Astrocyte of the cerebellum (primary cell): ENCODE measurements around the gene IPO9.

Source experiments
- DNase-seq: peaks from one replicate; pipeline ENCODE4 v3.0.0-alpha.2; 2011; ENCODE audit warnings: low read depth
- H3K4me3 ChIP-seq: 2 replicates; pipeline ENCODE4 v1.5.1; 2011; ENCODE audit warnings: mild to moderate bottlenecking, low read depth, low read length, moderate library complexity
- CTCF ChIP-seq: IDR thresholded peaks from 2 replicates; pipeline ENCODE4 v1.5.1; 2012; ENCODE audit warnings: low read length, low read depth, moderate library complexity, mild to moderate bottlenecking; ENCODE audit errors: missing control alignments
- in situ Hi-C: cut with HindIII; loops from 2 replicates; pipeline ENCODE4 v1.10.0; 2017; ENCODE audit warnings: low sequenced_read_pairs

Gene IPO9

GRCh38 chr1:201791051-201791778, 37.7 kb upstream of the IPO9 start:
- TF ChIP-seq CTCF = no peak
- in situ Hi-C loops = loop anchor here (5.0 kb wide), 1 partner anchor 234 kb away; no protein-coding TSS in a partner anchor
- no peak overlapping the region for H3K4me3 ChIP-seq
- no peak for DNase-seq

- in situ Hi-C loops = loop anchor here (5.0 kb wide), 1 partner anchor 234 kb away; no protein-coding TSS in a partner anchor
- H3K4me3 ChIP-seq = no peak overlapping the region
- peak; percentile 60 for DNase-seq
- TF ChIP-seq CTCF = no peak
Observed at GRCh38 chr1:201791779-201792173, 37.2 kb upstream of the IPO9 start.

- in situ Hi-C loops = loop anchor here (5.0 kb wide), 1 partner anchor 235 kb away; no protein-coding TSS in a partner anchor
- no peak overlapping the region for H3K4me3 ChIP-seq
- peak; percentile 98 for TF ChIP-seq CTCF
- DNase-seq = peak; percentile 85
Observed at GRCh38 chr1:201792534-201793305, 36.2 kb upstream of the IPO9 start.

- TF ChIP-seq CTCF = no peak
- DNase-seq = no peak
Observed at GRCh38 chr1:201793306-201793925, 35.5 kb upstream of the IPO9 start.

GRCh38 chr1:201795066-201795465, 33.9 kb upstream of the IPO9 start:
- no peak for DNase-seq
- no peak overlapping the region for H3K4me3 ChIP-seq
- peak; percentile 53 for TF ChIP-seq CTCF
- in situ Hi-C loops = no loop called here

More at GRCh38 chr1:201793306-201793925, 35.5 kb upstream of the IPO9 start:
- H3K4me3 ChIP-seq = no peak overlapping the region
- in situ Hi-C loops = loop anchor here (5.0 kb wide), 1 partner anchor 236 kb away; no protein-coding TSS in a partner anchor

- in situ Hi-C loops = no loop called here
- H3K4me3 ChIP-seq = no peak overlapping the region
- DNase-seq = no peak
- no peak for TF ChIP-seq CTCF
Observed at GRCh38 chr1:201800246-201800645, 28.7 kb upstream of the IPO9 start.
